Heart left ventricle (tissue), 16 donors: ENCODE data around the gene NMT2. TPM values are rescaled to one million over a fixed set of nuclear protein-coding genes. Genes with fewer than 3 reads are reported as not detected.

ENCODE experiments used
- ATAC-seq, 4 donors: fragments of 200-7000 bp; cut with Tn5 transposase; one replicate each; pipeline ENCODE4 v1.9.1; 2020 to 2022; ENCODE audit warnings: moderate library complexity in 4 of 4, mild to moderate bottlenecking in 3 of 4, moderate number of reproducible peaks in 1 of 4
- DNase-seq, 5 donors: peaks; one replicate each; pipeline ENCODE4 v3.0.0-alpha.2; 2020
- H3K27ac ChIP-seq, 12 donors: fragments of 200-600 bp; sonication (generic) in 4 of 12; one replicate each; pipeline versions ENCODE4 v1.5.0 to v1.8.0; 2016 to 2022; ENCODE audit warnings: mild to moderate bottlenecking in 2 of 12
- H3K27me3 ChIP-seq, 9 donors: fragments of 200-600 bp; sonication (generic) in 2 of 9; one replicate each; pipeline versions ENCODE4 v1.5.1 to v1.8.0; 2016 to 2022; ENCODE audit warnings: mild to moderate bottlenecking in 3 of 9
- H3K36me3 ChIP-seq, 9 donors: fragments of 200-600 bp; sonication (generic) in 2 of 9; one replicate each; pipeline versions ENCODE4 v1.5.0 to v1.8.0; 2018 to 2022; ENCODE audit warnings: mild to moderate bottlenecking in 2 of 9
- H3K4me1 ChIP-seq, 12 donors: fragments of 200-600 bp; sonication (generic) in 4 of 12; one replicate each; pipeline versions ENCODE4 v1.5.0 to v1.8.0; 2016 to 2022; ENCODE audit warnings: mild to moderate bottlenecking in 3 of 12
- H3K4me3 ChIP-seq, 12 donors: fragments of 200-600 bp; sonication (generic) in 4 of 12; one replicate each; pipeline versions ENCODE4 v1.5.0 to v1.8.0; 2017 to 2022; ENCODE audit warnings: mild to moderate bottlenecking in 9 of 12, moderate library complexity in 4 of 12
- H3K9me3 ChIP-seq, 12 donors: fragments of 200-600 bp; sonication (generic) in 4 of 12; one replicate each; pipeline versions ENCODE4 v1.5.0 to v1.8.0; 2016 to 2022; ENCODE audit warnings: mild to moderate bottlenecking in 1 of 12
- POLR2A ChIP-seq, 2 donors: fragments of 450-650 bp; IDR thresholded peaks; one replicate each; pipeline ENCODE4 v1.6.1; 2017; ENCODE audit warnings: antibody characterized with exemption in 2 of 2, mild to moderate bottlenecking in 2 of 2, moderate library complexity in 2 of 2
- WGBS, 4 donors: extraction: QIAGEN DNeasy Blood & Tissue Kit in 2 of 4; methylation state at CpG; one replicate each; pipeline versions ENCODE4 v1.1.5 to v1.1.7; 2013 to 2018; 5-methylcytosine and 5-hydroxymethylcytosine counted together
- intact Hi-C, 10 donors: fragments of 100-400 bp; cut with DNase I; formaldehyde crosslinking; loops; one replicate each; pipeline versions ENCODE4 v1.11.1 to v1.14.2; 2022
- polyA plus RNA-seq, 2 donors: library from polyadenylated mRNA; stranded (reverse); fragments of 200-250 nt; gene quantifications; one replicate each; pipeline ENCODE4 v1.2.3, GENCODE V29; 2013
- total RNA-seq, 9 donors: library from RNA; depleted of rRNA in 2 of 9; stranded (reverse); fragments of >200 nt in 2 of 9; fragmentation: NEBNext Ultra II Directional in 3 of 9; extraction: Animal tissue kit (Norgen Biotek cat#: 25700) in 3 of 9; gene quantifications; one replicate each; pipeline versions ENCODE4 v1.1.0 to v1.2.4, GENCODE V29; 2016 to 2023
- TF ChIP-seq, protein P1 (sequence below), 12 donors: fragments of 200-600 bp; sonication (generic) in 4 of 12; IDR thresholded peaks; one replicate each; pipeline versions ENCODE4 v1.5.0 to v1.8.0; 2018 to 2022; ENCODE audit warnings: antibody characterized with exemption in 12 of 12, mild to moderate bottlenecking in 5 of 12
- donor health status: ischemic (EF 13 %, LVEDD 7.1; RV severe dilation, severe dysfunction).
- donor health status: healthy with polysubstance abuse.
- donor health status: DM: no; HTN: yes; CAD: no.
- donor health status: DM: no; HTN: no; CAD: no.
- donor health status: ischemic (EF 25% LVEDD 6.9; RV normal size, moderate dysfunction).
- donor health status: ischemic (EF 25% LVEDD 5.7; RV mildly dilated, moderate dysfunction).
- donor health status: healthy.
- donor health status: DM: yes; HTN: yes; CAD: no.
- donor health status: ischemic (EF 35%, LVEDD 5.7; RV mildly dilated, moderate dysfunction).
- donor health status: nonischemic (EF 11% LVEDD 7.7; RV severe dilation, severe dysfunction).
- donor health status: DM: yes; HTN: yes; CAD: no.
- donor health status: PGD.
- donor health status: ischemic (EF 29% LVEDD 5.4; RV normal size, mild dysfunction).
- donor health status: nonischemic (EF 23%, LVEDD 6.1; RV moderate dilation, normal function).

The NMT2 gene
- total and polyA plus RNA-seq, 11 donors, result 6.7 to 19.0 (median 13.2) TPM

- H3K27ac ChIP-seq, result no peak overlapping the region
- H3K36me3 ChIP-seq, result peaks cover 0 to 42% (median 32%) of the 10 kb centered on the region in 9 donors
- 81 to 87% (median 83%) methylated on average over 4 of the region's 4 CpGs for WGBS, 4 donors
- DNase-seq (no peak), ATAC-seq (no peak)
- intact Hi-C loops, result loop anchor here in 9 of 10 donors (5.0 to 10.0 kb wide), 9 partner anchors 67 to 595 kb away; partner anchors contain the start of genes MEIG1 (in 8 of the 9), DCLRE1C (in 2 of the 9), FAM171A1 (in 1 of the 9) and NMT2 (in 1 of the 9)
- no peak overlapping the region for H3K4me3 ChIP-seq
- H3K4me1 ChIP-seq, result peaks cover 2 to 31% (median 19%) of the 10 kb centered on the region in 12 donors
- no peaks in the 10 kb centered on the region for H3K27me3 ChIP-seq
- no peak for TF ChIP-seq POLR2A (IDR thresholded peaks at IDR 0.05)
- TF ChIP-seq, protein P1, sequence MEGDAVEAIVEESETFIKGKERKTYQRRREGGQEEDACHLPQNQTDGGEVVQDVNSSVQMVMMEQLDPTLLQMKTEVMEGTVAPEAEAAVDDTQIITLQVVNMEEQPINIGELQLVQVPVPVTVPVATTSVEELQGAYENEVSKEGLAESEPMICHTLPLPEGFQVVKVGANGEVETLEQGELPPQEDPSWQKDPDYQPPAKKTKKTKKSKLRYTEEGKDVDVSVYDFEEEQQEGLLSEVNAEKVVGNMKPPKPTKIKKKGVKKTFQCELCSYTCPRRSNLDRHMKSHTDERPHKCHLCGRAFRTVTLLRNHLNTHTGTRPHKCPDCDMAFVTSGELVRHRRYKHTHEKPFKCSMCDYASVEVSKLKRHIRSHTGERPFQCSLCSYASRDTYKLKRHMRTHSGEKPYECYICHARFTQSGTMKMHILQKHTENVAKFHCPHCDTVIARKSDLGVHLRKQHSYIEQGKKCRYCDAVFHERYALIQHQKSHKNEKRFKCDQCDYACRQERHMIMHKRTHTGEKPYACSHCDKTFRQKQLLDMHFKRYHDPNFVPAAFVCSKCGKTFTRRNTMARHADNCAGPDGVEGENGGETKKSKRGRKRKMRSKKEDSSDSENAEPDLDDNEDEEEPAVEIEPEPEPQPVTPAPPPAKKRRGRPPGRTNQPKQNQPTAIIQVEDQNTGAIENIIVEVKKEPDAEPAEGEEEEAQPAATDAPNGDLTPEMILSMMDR (IDR thresholded peaks at IDR 0.05), result no peak
- no peaks in the 10 kb centered on the region for H3K9me3 ChIP-seq
Measured at GRCh38 chr10:15099886-15100285, 68.6 kb downstream of the NMT2 start.

DNA sequence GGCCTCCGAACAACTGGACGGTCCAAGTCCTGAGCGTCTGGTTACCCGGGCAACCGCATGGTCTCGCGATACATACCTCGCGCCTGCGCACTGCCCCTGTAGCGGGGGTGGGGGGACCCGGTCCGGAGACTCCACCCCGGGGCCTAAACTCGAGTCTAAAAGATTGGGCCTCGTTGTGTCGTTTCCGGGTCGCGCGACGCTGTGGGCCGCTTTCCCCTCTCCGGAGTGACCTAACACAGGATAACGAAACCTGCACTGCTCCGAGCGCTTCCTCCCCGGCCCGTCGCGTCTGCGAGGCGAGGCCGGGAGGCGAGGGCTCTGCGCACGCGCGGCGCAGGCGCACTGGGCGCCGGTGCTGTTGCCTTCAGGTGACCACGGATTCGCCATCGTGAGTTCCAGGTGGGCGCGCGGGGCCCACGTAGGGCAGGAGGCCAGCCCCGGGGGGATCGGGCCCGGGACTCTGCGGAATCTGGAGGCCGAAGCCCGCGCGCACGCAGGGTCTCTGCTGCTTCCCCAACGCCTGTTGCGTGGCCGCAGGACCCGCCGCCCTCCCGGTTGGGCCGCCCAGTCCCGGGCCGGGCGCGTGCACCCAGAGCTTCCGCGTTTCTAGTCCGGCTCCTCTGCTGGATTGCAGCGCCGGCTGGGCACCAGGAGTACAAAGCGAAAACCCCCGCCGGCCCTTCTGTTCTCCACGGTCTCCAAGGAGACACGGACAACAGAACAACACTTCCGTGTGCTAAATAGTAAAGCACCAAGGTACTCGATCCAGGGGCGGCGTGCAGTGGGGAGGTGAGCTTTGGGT lies 71.3 kb downstream of the NMT2 start, which contains the start of gene RPP38:
TSS of gene RPP38 (plus strand) at position 345 of the 802 bp plus-strand sequence. CDS start 5,960 bp downstream, outside the sequence.
- Histone ChIP-seq H3K9me3 (no peaks in the 10 kb centered on the region), H3K27me3 (peaks cover 0 to 3% (median 0%) of the 10 kb centered on the region in 9 donors), H3K4me3 (peak within 1 kb of the TSS; percentile 63 to 97 (median 88)), H3K27ac (peak within 1 kb of the TSS; percentile 85 to 100 (median 95)), H3K4me1 (peaks cover 2 to 31% (median 19%) of the 10 kb centered on the region in 12 donors), H3K36me3 (peaks cover 0 to 16% (median 5%) of the 10 kb centered on the region in 9 donors)
- peak in 1 of 2 donors; percentile 78 for TF ChIP-seq POLR2A (IDR thresholded peaks at IDR 0.05)
- TF ChIP-seq, protein P1 (IDR thresholded peaks at IDR 0.05), result peak in 1 of 12 donors; percentile 3
- ATAC-seq (peak; percentile 97 to 99 (median 98)), DNase-seq (peak; percentile 95 to 99 (median 97))
- intact Hi-C loops, result loop anchor here in 8 of 10 donors (2.0 to 10.0 kb wide), 6 partner anchors 70 to 492 kb away; partner anchors contain the start of genes MEIG1 (in 8 of the 8), DCLRE1C (in 2 of the 8), NMT2 (in 2 of the 8) and SUV39H2 (in 1 of the 8)
- WGBS, 4 donors, result 0% methylated on average over 43 to 84 of the region's 84 CpGs

DNA sequence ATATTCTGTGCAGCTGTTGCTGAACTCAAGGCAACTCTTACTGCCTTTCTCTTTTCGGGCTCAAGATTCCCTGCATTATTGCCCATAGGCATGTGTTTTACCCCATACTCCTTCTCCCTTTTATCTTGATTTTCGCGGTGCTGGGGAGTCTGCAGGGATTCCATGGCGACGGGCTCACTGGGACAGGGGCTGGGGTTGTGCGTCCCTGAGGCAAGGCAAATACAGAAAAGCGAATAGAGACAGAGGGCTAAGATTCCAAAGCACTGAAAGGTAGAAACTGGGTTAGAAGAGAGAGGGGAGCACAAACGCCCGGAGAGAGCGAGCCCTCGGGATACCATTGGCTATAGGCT lies 71.9 kb downstream of the NMT2 start:
- Histone ChIP-seq H3K4me1 (peaks cover 2 to 31% (median 19%) of the 10 kb centered on the region in 12 donors), H3K27ac (peak overlapping the region; percentile 85 to 100 (median 95)), H3K36me3 (peaks cover 0 to 10% (median 2%) of the 10 kb centered on the region in 9 donors), H3K9me3 (no peaks in the 10 kb centered on the region), H3K27me3 (peaks cover 0 to 3% (median 0%) of the 10 kb centered on the region in 9 donors), H3K4me3 (peak overlapping the region; percentile 63 to 97 (median 88))
- peak in 3 of 4 donors; percentile 6 to 35 (median 30) for ATAC-seq
- intact Hi-C loops, result loop anchor here in 8 of 10 donors (2.0 to 10.0 kb wide), 6 partner anchors 71 to 492 kb away; partner anchors contain the start of genes MEIG1 (in 8 of the 8), DCLRE1C (in 2 of the 8), NMT2 (in 2 of the 8) and SUV39H2 (in 1 of the 8)
- no peak for DNase-seq
- 0 to 4% (median 3%) methylated on average over 11 of the region's 11 CpGs for WGBS, 4 donors
- no peak for TF ChIP-seq POLR2A (IDR thresholded peaks at IDR 0.05)
- TF ChIP-seq, protein P1 (IDR thresholded peaks at IDR 0.05), result no peak
